HG02840 (cell line): ENCODE results near the gene CKB.

ENCODE experiments used
- ATAC-seq: cut with Tn5 transposase; IDR thresholded peaks from one replicate; pipeline ENCODE4 v1.9.1; 2021; ENCODE audit warnings: mild to moderate bottlenecking, moderate library complexity, moderate number of reproducible peaks; ENCODE audit not compliant: unreplicated experiment, low FRiP score

CKB gene

GRCh38 chr14:103522649-103523574 is at the start of gene CKB:
Gene CKB (minus strand): TSS chr14:103522830. CDS start chr14:103522493, 337 bp downstream.
- no peak for ATAC-seq

- ATAC-seq = no peak
Observed at GRCh38 chr14:103569408-103569807, 46.8 kb upstream of the CKB start.

- no peak for ATAC-seq
Observed at GRCh38 chr14:103568952-103569351, 46.3 kb upstream of the CKB start.

- ATAC-seq = no peak
Observed at GRCh38 chr14:103563844-103564505, 41.3 kb upstream of the CKB start.

- ATAC-seq = no peak
Observed at GRCh38 chr14:103563226-103563620, 40.6 kb upstream of the CKB start.

- ATAC-seq = peak; percentile 84
Observed at GRCh38 chr14:103562429-103563225, 40.0 kb upstream of the CKB start, which contains the start of the genes BAG5 and COA8. Gene BAG5 (minus strand): TSS chr14:103562657. CDS start chr14:103561164, 1,493 bp downstream. Gene COA8 (plus strand): TSS chr14:103562960. CDS start chr14:103563002, 42 bp downstream.

GRCh38 chr14:103562179-103562428 is 39.5 kb upstream of the CKB start:
- ATAC-seq = peak; percentile 19

- peak; percentile 12 for ATAC-seq
Observed at GRCh38 chr14:103561381-103562178, 39.0 kb upstream of the CKB start.

GRCh38 chr14:103560691-103561090 is 38.1 kb upstream of the CKB start:
- no peak for ATAC-seq

GRCh38 chr14:103559766-103560165 is 37.1 kb upstream of the CKB start:
- ATAC-seq = no peak

- no peak for ATAC-seq
Observed at GRCh38 chr14:103558071-103558882, 35.6 kb upstream of the CKB start.

GRCh38 chr14:103556946-103557758 is 34.5 kb upstream of the CKB start:
- no peak for ATAC-seq

GRCh38 chr14:103555559-103556337 is 33.1 kb upstream of the CKB start:
- ATAC-seq = no peak

GRCh38 chr14:103552846-103553210 is 30.2 kb upstream of the CKB start:
- no peak for ATAC-seq

GRCh38 chr14:103552011-103552845 is 29.6 kb upstream of the CKB start:
- ATAC-seq = no peak

GRCh38 chr14:103551338-103551762 is 28.7 kb upstream of the CKB start:
- ATAC-seq = no peak
